GM10847 (cell line): ENCODE data around the gene DOC2A.

ENCODE experiments used
- POLR2A ChIP-seq: IDR thresholded peaks from 2 replicates; pipeline ENCODE4 v1.6.1; 2011; ENCODE audit not compliant: insufficient read length; ENCODE audit errors: extremely low read depth

The DOC2A gene

DNA sequence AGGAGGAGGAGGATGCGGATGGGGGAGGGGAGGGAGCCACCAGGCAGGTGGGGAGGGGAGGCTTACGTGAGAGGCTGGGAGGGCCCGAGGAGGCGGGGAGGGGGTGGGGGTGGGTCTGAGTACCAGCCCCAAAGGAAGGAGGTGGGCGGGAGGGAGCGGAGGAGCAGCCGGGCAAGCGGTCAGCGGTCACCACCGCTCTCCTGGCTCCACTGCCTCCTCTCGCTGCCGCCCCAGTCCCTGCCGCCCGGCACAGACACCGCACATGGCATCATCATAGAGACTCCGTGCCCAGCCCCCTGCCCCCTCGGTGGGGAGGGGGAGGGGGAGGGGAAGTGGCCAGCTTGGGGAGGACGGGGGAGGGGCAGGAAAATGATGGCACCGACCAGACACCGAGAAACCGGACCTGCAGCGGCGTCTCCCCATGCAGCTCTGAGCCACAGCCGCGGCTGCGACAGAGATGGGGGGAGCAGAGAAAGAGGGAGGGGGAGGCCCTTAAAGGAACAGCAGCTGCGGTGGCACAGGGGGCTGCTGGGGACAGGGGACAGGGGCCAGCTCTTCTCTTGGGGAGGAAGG lies 20.1 kb upstream of the DOC2A start, which contains the start of gene TLCD3B:
Gene TLCD3B, minus strand, starts transcription at position 431 of the 573 bp plus-strand sequence. CDS start 744 bp downstream, outside the sequence.
- TF ChIP-seq POLR2A = no peak

DNA sequence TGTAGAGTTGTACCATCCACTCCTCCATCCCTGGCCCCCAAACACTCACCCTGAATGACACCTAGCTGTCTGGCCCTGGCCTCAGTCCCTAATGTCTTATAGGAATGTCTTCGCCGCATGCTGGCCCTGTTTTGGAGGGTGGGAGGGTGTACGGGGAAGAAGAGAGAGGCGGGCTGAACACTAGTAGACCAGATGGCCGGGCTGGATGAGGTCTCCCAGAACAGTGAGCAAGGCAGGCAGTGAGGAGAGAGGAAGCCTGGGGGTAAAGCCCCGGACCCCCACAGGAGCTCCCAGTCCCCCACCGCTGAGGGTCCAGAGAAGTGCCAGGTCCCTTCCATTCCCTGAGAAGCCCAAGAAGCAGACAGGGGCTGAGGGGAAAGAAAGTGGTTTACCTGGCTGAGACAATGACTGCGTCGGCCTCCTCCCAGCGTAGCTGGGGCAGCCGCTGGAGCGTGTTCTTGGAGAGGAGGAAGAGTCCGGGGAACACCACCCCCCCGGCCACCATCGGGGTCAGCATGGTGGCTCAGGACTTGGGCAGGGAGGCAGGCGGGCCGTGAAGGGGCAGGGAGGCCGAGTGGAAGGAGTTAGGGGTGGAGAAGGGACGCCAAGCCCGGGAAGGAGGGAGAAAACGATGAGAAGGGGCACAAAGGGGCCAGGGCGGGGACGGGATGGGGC lies 19.3 kb upstream of the DOC2A start:
- TF ChIP-seq POLR2A = no peak

DNA sequence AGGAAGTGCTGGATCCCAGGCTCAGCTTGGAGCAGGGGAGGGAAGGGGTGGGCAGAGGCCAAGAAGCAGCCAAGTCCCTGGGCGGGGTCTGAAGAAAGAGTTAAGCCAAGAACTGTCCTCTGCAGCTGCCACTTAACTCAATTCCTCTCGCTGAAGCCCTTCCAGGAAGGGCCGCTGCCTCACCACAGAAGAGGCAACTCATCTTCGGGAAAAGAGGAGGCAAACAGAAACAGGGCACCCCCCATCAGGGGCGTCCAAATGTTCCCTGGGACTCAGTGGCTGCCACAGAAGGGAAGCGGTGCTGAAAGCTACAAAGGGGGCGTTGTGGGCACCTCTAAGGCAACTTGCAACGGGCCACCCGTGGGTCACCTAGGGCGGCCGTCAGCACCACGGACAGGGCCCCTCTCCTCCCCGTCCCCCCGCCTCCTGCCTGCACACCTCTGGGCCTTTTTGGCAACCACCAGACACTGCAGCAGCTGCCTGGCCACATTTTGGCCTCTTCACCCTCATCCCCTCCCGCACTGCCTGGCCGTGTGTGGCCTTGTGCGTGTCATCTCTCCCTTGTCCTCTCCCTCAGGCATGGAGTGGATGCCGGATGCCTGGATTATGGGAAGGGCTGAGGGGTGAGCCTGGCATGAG lies 17.7 kb upstream of the DOC2A start:
- no peak for TF ChIP-seq POLR2A

DNA sequence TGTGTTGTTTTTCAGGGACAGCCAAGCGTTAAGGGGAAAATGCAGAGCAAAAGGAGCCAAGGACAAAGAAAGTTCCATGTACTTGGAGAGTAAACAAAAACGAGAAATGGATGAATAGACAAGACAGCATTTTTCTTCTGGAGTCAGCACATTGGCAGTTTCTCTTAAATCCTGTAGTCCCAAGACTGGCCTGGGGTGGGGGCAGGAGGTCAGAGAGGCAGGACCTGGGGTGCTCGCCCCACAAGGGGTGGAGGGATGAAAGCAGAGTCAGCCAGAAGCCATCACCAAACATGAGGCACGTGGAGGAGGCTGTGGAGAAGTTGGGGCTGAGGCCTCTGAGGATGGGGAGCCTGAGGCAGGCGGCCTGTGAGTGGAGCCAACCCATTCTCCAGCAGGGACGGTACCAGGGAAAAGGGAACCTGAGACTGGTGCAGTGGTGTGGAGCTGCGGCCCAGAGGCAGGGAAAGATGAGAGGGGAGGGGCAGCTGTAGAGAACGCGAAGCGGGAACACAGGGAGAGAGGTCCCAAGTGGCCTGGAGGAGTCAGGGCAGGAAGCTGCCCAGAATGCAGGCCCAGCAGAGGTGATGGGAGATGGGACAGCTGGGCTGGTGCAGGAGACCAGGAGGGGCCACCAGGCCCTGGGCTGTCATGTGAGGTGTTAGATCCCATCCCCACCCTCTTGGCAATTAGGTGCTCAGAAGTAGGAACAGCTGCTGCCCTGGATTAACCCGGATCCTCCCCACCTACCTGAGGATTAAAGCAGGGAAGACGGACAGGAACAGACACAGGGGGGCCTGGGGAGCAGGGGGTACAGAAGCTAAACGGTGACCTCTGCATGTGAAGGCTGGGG lies 17.0 kb upstream of the DOC2A start:
- TF ChIP-seq POLR2A = no peak

DNA sequence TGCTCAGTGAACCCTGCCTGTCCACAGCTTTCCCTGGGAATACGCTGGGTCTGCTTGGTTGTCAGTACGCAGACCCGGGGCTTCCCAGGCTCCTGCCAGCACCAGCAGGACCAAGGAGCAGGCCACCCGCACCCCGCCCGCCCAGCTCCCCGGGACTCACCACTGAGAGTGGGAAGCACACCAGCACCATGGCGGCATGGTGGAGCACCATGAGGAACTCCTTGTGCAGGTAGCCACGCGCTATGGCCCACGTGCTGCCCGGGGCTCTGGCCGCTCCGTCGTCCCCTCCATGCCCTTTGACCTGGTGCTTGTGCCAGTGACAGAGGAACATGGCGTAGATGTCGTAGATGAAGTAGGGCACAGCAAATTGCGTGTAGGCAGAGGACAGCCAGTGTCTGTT lies 15.6 kb upstream of the DOC2A start:
- TF ChIP-seq POLR2A = no peak

DNA sequence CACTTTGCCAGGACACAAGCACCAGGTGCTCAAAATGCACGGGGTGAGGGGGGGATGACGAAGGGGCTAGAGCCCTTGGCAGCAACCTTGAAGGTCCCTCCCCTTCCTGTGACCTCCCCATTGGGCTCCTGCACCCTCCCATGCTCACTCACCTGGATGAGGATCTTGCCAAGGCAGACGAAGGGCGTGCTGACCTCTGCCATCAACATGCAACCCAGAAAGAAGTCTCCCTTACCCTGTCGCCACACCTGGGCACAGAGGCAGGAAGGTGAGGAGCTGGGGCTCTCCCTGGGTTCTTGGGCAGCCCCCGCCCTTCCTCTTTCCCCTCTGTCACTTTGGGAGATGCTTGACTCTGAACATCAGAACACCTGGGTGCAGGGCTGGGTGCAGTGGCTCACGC lies 14.7 kb upstream of the DOC2A start:
- no peak for TF ChIP-seq POLR2A

DNA sequence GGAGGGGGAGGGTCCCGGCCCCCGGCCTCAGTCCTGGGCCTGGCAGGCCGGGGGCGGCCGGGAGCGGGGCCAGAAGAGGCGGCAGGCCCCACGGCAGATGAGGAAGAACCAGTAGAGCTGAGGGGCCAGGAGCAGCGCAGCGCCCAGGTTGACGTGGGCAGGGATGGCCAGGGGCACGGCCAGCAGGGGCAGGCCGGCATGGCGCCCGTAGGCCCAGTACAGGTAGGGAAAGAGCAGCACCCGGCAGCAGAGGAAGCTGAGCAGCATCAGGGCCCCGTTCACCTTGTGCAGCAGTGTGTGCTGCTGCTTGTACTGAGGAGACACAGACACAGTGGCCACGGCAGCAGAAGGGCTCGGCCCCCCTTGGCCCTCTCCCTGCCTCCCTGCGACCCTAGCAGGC lies 14.3 kb upstream of the DOC2A start:
- no peak for TF ChIP-seq POLR2A

DNA sequence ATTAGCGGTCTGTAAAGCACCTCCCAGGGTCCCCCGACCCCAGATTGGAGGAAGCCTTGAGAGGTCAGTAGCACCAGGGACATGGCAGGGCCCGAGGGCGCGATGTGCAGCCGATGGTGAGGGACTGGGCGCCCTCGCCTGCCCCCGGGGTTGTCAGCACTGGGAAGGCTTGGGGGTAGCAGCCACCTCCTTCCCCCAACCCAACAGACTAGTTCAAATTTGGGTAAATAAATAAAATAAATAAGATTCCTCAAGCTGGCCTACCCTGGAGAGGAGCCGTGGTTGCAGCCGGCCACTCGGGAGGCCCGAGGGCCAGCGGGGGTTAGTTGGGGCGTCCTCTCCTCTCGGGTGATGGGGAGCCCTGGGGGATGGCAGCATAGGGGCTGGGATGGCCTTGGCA lies 13.6 kb upstream of the DOC2A start:
- TF ChIP-seq POLR2A = no peak

DNA sequence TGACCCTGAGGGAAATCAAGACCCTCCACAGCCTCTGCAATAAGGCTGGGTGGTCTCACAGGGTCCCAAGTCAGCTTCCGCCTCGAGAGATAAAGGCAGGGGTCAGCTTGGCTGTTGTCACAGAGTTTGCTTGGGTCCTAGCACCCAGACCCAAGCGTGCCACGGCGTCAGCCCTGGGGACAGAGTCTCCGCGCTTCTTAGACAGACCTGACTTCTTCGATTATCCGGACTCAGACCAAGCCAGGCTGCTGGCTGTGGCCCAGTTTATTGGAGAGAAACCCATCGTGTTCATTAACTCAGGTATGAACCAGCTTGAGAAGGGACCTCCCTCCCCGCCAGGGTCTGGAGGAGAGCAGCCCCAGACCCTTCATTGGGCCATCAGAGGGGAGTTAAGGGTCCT lies 12.8 kb upstream of the DOC2A start:
- no peak for TF ChIP-seq POLR2A

DNA sequence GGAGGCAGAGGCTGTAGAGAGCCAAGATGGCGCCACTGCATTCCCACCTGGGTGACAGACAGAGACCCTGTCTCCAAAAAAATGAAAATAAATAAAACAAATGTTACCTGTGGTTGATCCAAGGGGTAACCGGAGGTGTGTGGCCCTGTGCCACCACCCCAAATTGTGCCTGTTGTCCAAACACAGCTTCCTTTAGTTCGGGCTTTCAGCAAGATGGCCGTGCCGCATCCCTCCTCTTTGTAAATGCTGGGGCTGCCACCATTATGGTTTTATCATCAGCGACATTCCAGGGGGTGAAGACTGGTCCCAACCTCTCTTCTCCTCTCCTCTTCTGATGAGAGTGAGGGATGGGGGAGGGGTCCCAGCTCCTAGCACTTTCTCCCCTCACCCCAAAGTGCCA lies 12.1 kb upstream of the DOC2A start, which contains the start of gene C16orf92:
Gene C16orf92, plus strand, starts transcription at position 312 of the 400 bp plus-strand sequence. CDS start 143 bp downstream, outside the sequence.
- TF ChIP-seq POLR2A = no peak

DNA sequence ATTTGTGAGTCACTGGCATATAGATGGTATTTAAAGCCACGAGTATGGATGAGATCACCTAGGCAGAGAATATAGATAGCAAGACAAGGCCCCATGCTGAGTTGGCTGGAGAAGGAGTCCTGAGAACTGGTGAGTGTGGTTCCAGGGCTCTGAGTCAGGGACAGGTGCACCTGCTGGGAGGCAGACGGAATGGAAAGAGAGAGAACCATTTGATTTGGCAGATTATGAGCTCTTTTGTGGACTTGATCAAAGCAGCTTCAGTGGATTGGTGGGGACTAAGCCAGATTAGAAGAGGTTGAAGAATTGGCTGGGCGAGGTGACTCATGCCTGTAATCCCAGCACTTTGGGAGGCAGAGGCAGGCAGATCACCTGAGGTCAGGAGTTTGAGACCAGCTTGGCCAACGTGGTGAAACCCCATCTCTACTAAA lies 7.9 kb upstream of the DOC2A start:
- TF ChIP-seq POLR2A = no peak

DNA sequence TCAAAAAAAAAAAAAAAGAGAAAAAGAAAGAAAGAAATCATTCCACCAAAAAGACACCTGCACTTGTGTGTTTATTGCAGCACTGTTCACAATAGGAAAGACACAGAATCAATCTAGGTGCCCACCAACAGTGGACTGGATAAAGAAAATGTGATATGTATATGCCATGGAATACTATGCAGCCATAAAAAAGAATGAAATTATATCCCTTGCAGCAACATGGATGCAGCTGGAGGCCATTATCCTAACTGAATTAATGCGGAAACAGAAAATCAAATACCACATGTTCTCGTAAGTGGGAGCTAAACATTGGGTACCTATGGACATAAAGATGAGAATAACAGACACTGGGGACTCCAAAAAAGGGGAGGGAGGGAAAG lies 6.4 kb upstream of the DOC2A start:
- TF ChIP-seq POLR2A = no peak

DNA sequence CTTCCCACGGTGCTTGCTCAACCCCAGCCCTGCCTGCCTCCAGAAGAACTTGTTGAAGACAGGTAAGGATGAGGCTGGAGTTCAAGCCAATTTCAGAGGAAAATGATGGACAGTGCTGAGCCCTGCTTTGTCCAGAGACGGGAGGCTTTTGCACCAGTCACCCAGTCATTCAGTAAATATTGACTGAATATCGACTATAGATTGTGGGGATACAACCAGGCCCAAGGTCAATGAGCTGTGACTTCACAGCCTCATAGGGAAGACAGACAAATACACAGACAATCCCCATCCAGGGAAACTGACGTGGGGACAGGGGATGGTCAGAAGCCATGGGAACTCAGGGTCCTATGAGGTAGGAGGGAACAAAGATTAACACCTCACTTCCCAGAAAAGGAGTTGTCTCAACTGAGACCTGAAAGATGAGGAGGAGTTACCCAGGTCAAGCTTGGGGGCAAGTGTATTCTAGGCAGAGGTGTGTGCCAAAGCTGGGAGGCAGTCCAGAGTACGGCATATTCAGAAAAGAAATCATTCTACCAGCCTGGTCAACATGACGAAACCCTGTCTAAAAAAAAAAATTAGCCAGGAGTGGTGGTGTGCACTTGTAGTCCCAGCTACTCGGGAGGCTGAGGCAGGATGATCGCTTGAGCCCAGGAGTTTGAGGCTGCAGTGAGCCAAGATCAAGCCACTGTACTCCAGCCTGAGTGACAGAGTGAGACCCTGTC lies 5.9 kb upstream of the DOC2A start:
- no peak for TF ChIP-seq POLR2A

DNA sequence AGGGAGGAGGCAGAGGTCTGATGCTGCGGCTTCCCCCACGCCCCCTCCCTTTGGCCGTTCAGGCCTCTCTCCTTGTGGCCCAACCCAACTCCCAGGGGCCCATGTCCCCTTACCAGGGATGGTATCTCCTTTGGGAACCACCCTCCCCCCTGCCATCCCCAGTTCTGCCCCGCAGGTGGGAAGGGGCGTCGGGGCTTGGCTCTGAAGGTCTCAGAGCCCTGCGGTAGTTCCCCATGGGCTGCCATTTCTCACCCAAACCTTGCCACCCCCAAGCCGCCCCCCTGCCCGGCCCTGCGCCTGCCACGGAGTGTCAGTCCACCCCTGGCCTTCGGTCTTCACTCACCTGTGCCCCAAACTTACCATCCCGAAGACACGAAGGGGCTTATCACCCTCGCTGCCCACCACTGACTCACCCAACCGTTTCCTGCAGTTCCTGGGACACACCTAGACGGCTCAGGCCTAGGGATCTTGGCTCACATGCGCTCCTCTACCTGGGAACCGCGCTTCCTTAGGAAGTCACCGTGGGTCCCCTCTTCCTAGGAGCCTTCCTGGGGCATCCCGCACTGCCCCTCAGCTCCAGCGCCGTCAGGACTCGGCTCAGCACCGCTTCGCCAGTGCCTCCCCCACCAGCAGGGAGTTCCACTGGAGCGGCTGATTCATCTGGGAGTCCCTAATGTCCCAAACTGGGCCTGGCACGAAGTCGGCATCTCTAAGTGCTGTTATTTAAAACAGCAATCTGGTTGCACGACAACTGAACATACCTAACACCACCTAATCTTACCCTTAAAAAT lies 1.1 kb upstream of the DOC2A start:
- no peak for TF ChIP-seq POLR2A
